ENCODE data around the gene HLA-B.
A peak's percentile ranks its signal among the peaks of the same experiment; 100 is the strongest.
"Not testable (repeated sequence)": the region's sequence is repeated elsewhere in the genome, so short reads cannot be mapped to it uniquely, and the experiment has no call there.

HLA-B gene

GRCh38 chr6:31383149-31383548, 26.2 kb upstream of the HLA-B start:
- DNase-seq (ENCODE audit: low spot score), result peak; percentile 46

- no peak for DNase-seq (ENCODE audit: low spot score)
Measured at GRCh38 chr6:31381666-31382065, 24.7 kb upstream of the HLA-B start.

GRCh38 chr6:31379850-31380249, 22.9 kb upstream of the HLA-B start:
- no peak for DNase-seq (ENCODE audit: low spot score)

- no peak for DNase-seq (ENCODE audit: low spot score)
Measured at GRCh38 chr6:31378721-31379103, 21.7 kb upstream of the HLA-B start.

- DNase-seq (ENCODE audit: low spot score), result no peak
Measured at GRCh38 chr6:31378062-31378720, 21.2 kb upstream of the HLA-B start.

DNA sequence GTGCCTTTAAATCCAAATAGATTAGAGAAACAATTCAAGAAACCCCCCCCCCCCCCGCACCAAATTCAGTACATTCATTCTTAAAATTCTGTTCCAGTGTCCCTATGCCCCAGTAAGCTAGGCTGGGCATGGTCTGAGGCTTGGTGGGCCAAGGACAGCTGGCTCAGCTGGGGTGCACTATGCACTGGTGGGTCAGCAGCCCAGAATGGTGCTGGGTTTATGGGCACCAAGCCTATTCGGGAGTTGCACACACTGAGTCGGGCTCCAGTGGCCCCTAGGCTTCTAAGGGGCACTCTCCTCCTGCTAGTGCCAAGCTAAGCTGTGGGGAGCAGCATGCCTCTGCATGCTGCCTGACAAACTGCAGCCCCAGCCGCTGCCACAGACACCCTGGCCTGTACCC, 20.1 kb upstream of the HLA-B start:
- no peak for DNase-seq (ENCODE audit: low spot score)

- DNase-seq (ENCODE audit: low spot score), result no peak
Measured at GRCh38 chr6:31375699-31376098, 18.7 kb upstream of the HLA-B start.

DNA sequence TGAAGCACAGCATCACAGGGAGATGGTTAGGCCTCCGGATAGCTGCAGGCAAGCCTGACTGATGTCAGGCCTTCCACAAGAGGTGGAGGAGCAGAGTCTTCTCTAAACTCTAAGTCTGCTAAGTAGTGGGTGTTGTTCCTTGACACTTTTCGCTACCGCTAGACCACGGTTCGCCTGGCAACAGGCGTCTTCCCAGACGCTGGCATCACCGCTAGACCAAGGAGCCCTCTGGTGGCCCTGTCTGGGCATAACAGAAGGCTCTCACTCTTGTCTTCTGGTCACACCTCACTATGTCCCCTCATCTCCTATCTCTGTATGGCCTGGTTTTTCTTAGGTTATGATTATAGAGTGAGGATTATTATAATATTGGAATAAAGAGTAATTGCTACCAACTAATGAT, 17.1 kb upstream of the HLA-B start:
- not testable (repeated sequence) for DNase-seq (ENCODE audit: low spot score)

GRCh38 chr6:31368461-31368860, 11.5 kb upstream of the HLA-B start:
- DNase-seq (ENCODE audit: low spot score), result no peak

GRCh38 chr6:31366693-31367470, 9.9 kb upstream of the HLA-B start:
- peak; percentile 92 for DNase-seq (ENCODE audit: low spot score)

- DNase-seq (ENCODE audit: low spot score), result no peak
Measured at GRCh38 chr6:31365864-31366263, 8.9 kb upstream of the HLA-B start.

- DNase-seq (ENCODE audit: low spot score), result no peak
Measured at GRCh38 chr6:31363811-31364210, 6.8 kb upstream of the HLA-B start.

DNA sequence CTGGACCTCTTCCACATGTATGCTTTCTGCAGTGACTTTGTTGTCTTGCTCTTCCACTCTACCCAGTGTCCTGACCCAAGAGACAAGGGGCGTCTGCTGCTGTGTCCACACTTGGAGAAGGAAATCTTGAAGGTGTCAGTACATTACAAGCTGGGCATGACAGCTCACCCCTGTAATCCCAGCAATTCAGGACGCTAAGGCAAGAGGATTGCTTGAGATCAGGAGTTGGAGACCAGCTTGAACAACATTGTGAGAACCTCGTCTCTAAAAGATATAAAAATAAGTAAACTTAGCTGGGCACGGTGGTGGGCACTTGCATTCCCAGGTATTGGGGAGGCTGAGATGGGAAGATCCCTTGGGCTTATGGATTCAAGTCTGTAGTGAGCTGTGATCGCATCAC, 5.8 kb upstream of the HLA-B start:
- DNase-seq (ENCODE audit: low spot score), result no peak

GRCh38 chr6:31359581-31359980, 2.6 kb upstream of the HLA-B start:
- DNase-seq (ENCODE audit: low spot score), result no peak

DNA sequence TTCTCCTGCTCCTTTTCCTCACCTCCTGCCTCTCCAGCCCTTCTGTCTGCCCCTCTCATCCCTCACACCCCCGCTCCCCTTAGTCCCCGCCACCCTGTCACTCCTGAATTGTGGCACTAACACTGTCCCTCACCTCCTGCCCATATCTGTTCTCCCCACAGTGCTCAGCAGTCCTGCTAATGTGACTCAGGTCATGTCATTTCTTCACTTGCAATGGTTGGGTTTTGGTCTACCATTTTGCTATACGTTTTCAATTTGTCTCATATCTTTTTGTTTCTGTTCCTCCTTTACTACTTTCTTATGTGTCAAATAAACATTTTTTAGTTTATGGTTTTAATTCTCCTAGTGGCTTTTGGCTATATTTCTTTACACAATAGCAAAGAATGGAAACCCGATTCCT, 1.3 kb upstream of the HLA-B start:
- no peak for DNase-seq (ENCODE audit: low spot score)

DNA sequence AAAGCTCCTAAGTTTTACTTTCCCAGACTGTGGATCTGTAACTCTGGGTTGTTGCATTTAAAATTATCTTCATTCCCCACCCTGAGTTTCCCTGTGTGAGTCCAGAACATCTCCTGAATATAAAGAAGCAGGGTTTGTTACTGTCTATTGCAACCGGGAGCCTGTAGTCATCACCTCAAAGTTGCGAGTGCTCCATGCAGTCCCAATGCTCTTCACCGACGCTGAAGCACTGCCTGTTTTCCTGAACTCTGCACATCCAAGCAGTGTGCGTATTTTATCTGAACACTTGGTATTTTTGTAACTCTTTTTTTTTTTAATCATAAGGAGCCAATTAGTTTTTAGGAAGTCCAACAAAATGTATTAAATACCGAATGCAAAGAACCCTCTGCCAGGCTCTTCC, 907 bp upstream of the HLA-B start:
- DNase-seq (ENCODE audit: low spot score), result no peak

DNA sequence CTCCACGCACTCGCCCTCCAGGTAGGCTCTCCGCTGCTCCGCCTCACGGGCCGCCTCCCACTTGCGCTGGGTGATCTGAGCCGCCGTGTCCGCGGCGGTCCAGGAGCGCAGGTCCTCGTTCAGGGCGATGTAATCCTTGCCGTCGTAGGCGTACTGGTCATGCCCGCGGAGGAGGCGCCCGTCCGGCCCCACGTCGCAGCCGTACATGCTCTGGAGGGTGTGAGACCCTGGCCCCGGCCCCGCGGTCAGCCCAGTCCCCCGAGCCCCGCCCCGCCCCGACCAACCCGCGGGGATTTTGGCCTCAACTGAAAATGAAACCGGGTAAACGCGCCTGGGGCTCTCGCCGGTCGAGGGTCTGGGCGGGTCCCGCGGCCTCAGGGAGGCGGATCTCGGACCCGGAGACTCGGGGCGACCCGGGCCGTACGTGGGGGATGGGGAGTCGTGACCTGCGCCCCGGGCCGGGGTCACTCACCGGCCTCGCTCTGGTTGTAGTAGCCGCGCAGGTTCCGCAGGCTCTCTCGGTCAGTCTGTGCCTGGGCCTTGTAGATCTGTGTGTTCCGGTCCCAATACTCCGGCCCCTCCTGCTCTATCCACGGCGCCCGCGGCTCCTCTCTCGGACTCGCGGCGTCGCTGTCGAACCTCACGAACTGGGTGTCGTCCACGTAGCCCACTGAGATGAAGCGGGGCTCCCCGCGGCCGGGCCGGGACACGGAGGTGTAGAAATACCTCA, 598 bp downstream of the HLA-B start:
- DNase-seq (ENCODE audit: low spot score), result peak; percentile 49

DNA sequence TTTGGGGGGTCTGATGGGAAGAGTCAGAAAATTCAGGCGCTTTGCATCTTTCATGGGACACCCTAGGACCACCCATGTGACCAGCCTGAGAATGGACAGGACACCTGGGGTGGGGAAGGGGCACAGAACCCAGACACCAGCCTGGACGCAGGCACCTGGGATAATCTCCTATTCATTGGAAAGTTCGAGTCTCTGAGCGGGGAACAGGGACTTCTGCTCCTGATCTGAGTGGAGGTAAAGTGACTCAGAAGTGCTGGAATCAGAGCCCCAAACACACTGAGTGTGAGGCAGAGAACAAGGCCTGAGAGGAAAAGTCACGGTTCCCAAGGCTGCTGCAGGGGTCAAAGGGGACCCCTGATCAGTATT, 1.4 kb downstream of the HLA-B start:
- DNase-seq (ENCODE audit: low spot score), result no peak

DNA sequence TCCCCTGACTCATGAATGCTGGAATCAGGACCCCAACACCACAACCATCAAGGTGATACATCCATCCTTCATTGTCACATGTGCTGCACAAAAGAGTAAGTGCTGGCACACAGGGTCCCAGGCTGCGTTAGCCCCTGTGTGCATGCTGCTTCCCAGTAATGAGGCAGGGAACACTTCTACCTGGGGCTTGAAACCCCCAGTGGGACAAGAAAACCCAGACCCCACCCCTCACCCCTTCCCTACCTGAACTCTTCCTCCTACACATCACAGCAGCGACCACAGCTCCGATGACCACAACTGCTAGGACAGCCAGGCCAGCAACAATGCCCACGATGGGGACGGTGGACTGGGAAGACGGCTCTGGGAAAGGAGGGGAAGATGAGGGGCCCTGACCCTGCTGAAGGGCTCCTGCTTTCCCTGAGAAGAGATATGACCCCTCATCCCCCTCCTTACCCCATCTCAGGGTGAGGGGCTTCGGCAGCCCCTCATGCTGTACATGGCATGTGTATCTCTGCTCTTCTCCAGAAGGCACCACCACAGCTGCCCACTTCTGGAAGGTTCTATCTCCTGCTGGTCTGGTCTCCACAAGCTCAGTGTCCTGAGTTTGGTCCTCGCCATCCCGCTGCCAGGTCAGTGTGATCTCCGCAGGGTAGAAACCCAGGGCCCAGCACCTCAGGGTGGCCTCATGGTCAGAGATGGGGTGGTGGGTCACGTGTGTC, 2.0 kb downstream of the HLA-B start:
- no peak for DNase-seq (ENCODE audit: low spot score)

DNA sequence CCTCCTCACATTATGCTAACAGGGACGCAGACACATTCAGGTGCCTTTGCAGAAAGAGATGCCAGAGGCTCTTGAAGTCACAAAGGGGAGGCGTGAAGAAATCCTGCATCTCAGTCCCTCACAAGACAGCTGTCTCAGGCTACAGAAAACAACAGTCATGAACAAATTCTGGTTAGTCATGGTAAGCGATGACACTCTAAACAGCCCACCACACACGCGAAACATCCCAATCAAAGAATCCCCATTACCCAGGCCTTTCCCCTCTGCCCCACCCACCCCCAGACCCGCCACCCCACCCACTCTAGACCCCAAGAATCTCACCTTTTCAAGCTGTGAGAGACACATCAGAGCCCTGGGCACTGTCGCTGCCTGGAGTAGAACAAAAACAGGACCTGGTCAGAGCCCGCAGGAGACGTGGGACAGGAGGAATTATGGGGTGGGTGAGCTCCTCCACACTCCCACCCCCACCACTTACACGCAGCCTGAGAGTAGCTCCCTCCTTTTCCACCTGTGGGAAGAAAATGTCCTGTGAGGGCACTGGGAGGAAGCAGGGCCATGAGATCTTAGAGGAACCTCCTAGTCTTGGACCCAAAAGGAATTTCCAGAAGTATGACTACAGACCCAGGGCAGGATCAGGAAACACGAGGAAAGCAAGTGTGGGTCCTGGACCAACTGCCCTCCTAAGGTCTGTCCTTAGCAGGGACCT, 2.7 kb downstream of the HLA-B start:
- no peak for DNase-seq (ENCODE audit: low spot score)

GRCh38 chr6:31353384-31353945, 3.5 kb downstream of the HLA-B start:
- DNase-seq (ENCODE audit: low spot score), result no peak
